ENCODE data around the gene NTNG2.

The NTNG2 gene

DNA sequence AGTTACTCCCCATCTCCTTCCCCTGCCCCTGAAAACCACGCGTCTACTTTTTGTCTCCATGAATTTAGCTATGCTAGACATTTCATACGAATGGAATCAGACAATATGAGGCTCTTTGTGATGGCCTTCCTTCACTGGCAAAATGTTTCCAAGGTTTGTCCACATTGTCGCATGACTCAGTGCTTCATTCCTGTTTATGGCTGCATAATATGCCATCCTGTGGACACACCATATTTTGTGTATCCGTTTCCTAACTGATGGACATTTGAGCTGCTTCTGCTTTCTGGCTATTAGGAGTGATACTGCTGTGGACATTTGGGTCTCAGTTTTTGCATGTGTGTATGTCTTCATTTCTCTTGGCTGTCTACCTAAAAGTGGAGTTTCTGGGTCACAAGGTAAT lies 14.5 kb downstream of the NTNG2 start:
- no peak for DNase-seq

DNA sequence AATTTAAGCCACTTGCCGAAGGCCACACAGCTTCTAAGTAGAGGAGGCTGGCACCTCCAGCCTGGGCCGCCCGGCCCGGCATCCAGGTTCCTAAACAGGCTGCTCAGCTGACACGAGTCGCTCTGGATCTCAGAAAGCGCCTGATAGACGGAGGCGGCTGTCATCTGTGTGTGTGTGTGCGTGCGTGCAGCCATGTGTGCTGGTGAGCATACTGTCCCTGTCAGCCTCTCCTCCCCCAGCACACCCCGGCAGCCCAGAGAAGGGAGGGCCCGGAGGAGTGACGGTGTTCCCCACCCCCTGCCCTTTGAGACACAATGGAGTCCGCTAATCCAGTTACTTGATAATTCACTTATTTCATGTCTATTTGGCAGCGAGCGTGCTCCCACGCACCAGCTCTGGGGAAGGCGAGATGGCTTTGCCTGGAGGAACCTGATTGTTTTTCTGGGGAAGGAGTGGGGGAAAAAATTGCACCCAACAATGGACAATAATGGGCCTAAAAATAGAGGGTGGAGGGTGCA lies 20.0 kb downstream of the NTNG2 start:
- DNase-seq, result no peak

DNA sequence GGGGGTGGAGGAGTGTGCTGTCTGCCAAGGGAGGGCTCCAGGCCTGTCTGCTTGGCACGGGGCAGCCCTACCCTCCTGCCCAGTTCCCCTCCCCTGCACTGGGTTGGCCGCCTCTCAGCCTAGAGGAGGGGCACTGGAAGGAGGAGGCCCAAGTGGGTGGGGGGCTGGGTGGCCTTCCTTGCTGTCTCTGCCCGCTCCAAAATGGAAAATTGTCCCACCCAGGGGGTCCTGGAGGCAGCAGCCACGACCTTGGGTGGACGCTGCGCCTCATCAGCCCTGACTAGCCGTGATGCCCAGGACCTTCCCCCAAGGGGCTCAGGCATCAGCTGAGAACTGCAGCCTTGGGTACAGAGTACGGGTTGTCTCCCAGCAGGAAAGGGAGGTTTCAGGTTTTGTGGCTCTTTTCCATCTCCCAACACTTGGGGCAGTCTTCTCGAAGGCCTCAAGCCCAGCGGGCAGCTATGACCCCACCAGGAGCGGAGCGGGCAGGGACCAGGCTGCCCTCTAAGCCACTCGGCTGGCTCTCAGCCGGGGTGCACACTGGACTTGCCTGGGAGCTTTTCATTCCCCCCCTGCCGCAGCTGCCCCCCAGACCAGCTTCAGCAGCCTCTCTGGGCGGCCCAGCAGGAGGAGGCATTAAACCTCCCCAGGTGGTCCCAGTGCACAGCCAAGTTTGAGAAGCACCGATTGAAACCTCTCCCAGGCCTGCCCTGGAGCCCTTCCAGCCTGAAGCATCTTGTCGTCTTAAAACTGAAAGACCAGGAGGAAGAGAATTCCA lies 20.6 kb downstream of the NTNG2 start:
- DNase-seq, result no peak

DNA sequence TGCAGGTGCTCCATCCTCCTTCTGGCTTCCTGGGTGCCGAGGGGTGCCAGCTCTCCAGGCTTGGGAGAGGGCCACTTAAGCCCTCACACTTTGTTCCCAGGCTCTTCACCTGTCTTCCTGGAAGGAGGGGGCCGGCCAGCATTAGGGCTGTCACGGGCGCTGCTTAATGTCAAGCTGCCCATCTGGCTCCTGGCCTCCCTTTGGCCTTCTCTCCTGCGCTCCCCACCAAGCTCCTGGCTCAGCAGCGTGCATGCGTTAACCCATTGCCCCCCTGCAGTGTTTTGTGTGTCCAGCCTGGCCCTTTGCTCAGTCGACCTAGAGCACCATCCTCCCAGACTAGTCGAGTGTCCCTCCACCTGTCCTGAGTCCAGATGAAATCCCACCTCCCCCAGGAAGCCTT lies 21.3 kb downstream of the NTNG2 start:
- DNase-seq, result no peak

DNA sequence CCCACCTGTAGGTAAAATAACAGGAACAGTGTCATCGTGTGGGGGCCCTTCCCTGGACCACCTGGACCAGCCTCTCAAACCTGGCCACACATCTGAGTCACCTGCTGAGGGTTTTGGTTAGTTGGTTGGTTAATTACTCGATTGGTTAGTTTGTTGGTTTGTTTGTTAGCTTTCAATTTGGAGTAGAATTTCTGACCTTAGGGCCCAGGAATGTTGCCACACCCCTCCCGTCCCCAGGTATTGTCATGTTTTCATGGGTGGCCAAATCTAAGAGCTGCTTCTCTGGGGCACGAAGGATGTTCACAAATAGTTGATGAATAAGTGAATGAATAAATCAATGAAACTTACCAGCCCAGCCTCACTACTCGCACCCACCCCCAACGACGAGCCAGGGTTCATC lies 21.9 kb downstream of the NTNG2 start:
- no peak for DNase-seq

DNA sequence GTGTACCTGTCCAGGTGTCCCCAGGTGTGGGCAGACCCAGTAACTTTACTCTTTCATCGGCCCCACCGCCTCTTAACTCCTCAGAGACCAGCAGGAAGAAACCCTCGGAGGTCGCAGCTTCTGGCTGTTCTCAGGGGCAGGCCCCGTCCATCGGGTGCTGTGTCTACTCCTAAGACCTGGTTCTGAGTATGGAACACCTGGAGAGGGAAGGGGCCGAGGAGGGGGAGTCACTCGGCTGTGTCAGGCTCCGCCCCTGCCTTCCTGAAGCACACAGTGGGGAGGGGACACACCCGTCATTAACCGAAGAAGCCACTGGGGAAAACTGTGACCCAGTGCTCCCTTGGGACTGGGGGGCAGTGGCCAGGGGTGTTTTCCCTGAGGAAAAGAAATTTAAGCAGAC lies 22.3 kb downstream of the NTNG2 start:
- DNase-seq, result no peak

DNA sequence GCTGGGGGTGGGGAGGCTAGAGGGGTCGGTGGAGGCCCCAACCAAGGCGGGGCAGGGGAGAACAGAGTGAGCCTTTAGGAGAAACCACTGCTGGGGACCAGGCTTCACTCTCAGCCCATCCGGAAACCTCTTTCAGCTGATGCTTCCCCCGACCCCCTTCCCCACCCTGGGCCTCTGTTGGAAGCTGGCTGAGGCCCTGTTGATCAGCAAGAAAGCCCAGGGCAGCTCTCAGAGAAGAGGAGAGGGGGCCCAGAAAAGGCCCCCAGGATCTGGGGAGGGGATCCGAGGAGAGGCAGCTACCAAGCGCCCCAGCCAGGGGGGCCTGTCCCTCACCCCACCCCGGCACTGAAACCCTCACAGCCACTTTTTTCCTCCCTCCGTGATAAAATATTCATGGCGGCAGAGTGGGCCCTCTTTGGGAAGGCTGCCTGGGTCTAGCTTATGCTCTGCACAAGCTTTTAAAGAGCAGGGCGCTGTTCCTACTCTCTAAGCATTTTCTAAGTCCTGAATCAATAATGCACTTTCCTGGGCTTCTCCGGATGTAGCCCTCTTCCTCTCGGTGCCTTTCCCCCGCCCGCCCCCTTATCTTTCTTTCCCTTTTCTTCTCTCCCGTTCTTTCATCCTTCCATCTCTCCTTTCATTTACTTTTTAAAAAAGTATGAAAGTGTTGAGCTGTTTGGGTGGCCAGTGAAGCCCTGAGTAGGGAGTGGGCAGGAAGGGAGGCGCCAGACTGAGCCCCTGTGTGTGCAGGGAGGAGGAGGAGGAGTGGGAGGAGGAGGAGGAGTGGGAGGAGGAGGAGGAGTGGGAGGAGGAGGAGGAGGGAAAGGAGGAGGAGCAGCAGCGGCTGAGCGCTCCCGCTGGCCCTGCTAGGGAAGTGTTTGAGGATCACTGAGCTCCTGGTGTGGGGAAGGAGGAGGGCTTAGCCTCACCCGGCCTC lies 23.5 kb downstream of the NTNG2 start:
- no peak for DNase-seq

DNA sequence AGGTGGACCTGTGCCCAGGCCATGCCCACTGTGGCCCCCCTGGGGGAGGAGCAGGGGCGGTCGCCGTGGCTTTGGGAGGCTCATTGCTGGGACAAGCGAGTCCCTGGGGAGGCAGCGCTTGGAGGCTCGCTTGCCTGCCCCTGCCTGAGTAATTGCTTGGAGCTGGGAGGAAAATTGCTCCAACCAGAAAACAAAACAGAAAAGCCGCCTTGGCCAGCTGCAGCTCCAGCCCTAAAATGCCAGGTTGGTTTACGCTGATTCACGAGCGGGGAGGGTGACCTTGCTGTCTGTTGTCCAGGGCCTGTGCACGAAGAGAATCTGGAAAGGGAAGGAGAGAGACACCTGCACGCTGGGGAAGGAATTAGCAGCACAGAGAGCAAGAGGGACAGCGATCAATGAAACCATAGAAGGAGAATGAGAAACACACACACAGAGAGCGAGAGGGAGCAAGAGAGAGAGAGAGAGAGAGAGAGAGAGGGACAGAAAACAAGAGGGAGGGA lies 25.3 kb downstream of the NTNG2 start:
- DNase-seq, result no peak

DNA sequence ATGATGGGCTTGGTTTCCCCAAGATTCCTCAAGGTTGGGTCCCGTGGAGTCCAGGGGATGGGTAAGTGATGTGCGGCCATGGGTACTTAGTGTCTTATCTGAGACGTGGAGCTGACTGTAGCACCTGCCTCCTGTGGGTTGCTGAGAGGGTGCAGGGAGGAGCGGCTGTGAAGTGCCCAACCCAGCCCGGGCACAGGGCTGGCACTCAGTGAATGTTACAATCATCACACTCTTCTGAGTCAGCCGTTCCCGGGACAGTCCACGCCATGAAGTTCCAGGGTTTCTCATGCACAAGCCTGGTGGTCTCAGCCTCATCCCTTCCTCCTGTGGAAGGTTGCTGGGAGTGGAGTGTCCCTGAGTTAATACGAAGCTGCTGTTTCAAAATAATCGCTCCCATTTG lies 29.1 kb downstream of the NTNG2 start:
- DNase-seq, result no peak

DNA sequence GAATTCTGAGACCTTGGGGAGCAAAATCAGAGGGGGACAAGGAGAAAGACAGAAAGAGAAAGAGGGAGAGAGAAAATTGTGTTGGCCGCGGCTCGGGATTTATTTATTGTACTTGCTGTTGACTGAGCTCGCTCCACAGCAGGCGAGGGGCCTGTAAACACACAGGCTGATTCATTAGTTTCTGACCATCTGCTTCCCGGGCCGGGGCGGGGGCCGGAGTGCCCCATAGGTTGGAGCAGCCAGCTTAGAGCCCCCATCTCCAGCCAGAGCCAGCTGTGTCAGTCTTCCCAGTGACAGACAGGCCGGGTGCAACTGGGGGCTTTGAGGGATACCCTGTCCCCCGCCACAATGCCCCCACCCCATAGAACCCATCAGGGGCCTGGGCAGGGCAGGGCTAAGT lies 30.9 kb downstream of the NTNG2 start:
- DNase-seq, result no peak

DNA sequence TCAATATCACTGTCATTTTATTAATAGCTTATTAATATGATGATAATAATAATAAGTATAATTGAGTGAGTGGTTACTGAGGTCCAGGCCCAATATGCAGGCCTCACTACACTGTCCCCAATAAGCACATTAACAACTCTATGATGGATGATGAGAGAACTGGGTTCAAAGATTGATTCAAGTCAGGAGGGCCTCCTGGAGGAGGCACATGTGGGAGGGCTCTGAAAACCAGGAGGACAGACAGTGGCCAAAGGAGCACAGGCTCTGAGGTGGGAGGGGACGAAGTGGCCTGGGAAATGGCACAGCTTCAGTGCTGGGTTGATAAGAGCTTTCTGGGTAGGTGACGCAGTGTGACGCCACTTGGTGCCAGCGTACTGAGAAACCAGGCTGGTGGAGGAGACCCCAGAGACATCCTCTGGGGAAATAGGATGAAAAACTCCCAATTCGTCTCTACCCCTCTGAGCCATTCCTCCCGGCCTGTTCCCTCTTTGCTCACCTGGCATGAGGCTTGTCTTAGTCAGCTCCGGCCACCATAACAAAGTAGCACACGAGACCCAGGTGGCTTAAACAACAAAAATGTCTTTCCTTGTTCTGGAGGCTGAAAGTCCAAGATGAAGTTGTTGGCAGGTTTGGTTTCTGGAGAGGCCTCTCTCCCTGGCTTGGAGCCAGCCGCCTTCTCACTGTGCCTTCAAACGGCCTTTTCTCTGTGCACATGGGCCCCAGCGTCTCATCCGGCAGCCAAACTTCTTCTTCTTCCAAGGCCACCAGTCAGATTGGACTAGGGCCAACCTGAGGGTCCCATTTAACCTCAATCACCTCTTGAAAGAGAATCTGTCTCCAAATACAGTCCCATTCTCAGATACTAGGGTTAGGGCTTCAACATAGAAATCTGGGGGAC lies 31.6 kb downstream of the NTNG2 start:
- DNase-seq, result no peak

DNA sequence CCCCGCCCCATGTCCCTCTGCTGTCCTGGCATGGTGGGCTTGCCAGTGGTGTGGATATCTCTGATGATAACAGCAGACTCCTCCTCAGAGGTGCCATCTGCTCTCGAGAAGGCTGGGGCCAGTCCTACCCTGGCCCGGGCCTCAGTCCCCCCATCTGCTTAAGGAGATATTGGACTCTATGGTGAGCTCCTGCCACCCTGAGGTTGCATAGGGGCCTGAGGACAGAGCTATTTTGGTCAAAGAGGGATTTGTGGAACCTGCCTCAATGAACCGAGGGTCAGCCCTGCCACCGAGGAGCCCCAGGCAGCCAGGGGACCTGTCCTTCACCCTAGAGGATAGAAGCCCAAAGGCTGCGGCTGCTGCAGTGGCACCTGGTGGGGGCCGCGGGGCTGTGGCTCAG lies 32.6 kb downstream of the NTNG2 start:
- no peak for DNase-seq

DNA sequence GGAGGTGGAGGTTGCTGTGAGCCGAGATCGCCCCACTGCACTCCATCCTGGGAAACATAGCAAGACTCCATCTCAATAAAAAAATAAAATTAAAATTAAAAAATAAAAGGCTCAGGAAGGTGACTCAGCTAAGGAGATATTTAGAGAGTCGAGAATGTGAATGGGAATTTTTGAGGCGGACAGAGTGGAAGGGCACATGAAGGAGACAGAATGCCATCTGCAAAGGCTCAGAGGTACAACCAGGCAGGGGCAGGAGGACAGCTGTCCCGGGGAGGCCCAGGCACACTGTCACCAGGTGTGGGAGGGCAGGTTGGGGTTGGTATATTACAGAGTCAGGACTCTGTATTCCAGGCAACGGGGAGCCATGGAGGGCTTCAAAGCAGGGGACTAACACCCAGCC lies 35.5 kb downstream of the NTNG2 start:
- DNase-seq, result no peak

DNA sequence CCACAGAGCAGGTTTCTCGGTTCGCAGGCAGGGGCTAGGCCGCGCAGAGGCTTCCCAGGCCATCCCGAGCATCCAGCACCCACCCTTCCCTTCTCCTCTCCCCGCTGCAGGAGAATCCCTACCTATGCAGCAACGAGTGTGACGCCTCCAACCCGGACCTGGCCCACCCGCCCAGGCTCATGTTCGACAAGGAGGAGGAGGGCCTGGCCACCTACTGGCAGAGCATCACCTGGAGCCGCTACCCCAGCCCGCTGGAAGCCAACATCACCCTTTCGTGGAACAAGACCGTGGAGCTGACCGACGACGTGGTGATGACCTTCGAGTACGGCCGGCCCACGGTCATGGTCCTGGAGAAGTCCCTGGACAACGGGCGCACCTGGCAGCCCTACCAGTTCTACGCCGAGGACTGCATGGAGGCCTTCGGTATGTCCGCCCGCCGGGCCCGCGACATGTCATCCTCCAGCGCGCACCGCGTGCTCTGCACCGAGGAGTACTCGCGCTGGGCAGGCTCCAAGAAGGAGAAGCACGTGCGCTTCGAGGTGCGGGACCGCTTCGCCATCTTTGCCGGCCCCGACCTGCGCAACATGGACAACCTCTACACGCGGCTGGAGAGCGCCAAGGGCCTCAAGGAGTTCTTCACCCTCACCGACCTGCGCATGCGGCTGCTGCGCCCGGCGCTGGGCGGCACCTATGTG lies 36.1 kb downstream of the NTNG2 start:
- no peak for DNase-seq

DNA sequence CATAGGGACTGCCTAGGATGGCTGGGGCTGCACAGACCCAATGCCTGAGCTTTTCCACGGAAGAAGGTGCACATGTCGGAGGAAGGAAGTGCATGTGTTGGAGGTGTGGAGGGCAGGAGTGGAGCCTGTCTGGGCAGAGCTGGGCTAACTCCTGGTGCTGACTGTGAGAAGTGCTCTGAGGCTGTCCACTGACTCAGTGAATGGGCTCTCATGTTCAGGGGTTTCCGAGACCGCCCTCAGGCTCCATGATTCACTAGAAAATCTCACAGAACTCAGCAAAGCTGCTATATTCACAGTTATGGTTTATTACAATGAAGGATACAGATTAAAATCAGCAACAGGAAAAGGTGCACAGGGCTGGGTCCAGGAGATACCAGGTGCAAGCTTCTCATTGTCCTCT lies 37.2 kb downstream of the NTNG2 start:
- no peak for DNase-seq

DNA sequence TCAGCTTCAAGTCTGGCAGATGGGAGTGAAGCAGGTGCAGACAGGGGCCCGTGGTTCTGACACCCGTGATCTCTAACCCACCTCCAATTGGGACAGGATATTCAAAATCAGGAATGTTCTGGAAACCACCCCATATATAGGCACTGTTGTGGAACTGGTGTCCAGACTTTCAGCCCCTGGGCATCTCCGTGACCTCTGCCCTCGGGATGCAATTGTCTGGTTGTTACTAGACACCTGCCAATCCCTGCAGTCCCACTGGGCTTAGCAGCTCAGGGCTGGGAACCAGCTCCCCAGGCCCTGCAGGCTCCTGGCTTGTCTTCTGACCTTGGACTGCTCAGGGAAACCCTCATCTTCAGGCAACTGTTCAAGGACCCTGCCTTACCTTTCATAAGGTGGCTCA lies 38.8 kb downstream of the NTNG2 start:
- DNase-seq, result no peak

DNA sequence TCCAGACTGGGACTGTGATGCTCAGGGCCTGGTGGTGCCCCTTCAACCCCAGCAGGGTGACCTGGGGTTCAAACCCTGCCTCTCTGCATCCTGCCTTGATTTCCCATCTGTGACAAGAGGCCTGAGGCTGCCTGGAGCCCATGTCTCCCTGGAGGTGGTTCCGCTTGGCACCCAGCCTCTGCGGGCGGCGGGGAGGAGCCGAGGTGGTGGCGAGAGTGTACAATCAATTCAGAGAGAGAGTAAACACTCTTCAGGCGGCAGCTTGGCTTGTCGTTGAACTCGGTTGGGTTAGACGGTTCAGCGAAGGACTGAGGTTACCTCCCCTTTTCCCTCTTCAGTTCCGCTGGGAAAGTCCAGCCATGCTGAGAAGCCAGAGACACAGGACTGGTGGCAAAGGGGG lies 39.3 kb downstream of the NTNG2 start:
- no peak for DNase-seq

DNA sequence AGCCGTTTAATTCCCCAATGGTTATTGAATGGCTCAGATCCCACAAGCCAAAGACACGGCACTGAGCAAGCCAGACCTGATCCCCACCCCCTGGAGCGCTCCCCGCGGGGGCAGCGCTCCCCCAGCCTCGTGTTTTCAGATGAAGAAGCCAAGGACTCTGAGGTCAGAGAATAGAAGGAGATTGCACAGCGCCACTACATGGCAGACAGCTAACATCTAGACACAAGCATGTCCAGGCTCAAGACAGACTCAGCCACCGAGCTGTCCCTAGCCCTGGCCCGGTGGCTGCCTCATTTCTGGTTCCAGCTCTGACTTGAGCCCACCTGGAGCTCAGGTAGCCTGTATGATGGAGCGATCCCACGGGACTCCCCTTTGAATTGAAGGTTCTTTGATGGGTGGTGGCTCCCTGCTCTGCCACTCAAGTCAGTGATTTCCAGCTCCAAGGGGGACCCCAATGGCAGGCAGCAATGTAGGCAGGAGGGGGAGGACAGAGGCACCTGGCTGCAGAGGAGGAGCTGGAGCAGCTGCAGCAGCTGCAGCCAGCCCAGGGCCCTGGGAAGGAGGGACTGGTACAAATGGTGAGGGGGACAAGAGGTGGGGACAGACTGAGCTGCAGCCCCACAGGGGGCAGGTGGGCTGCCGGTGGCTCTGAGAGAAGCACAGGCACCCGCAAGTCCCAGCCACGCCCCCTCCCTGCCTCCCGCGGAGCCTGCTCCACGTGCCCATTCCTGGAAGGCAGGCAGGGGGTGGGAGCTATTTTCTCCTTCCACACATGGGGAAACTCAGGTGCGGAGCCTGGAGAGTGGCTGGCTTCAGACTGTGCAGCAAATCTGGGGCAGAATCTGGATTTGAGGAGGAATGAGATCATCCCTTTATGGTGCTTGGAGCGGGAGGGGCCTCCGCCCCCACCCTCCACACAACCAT lies 40.2 kb downstream of the NTNG2 start:
- no peak for DNase-seq

DNA sequence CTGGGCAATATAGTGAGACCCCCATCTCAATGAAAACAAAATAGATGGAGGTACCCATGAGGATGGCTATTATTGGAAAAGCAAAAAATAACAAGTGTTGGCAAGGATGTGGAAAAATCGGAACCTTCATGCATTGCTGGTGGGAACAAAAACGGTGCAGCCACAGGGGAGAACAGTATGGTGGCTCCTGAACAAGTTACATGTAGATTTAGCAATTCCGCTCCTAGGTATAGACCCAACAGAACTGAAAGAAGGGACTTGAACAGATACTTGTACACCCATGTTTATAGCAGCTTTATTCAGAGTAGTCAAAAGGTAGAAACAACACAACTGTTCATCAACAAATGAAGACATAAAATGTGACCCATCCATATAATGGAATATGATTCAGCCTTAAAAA lies 43.0 kb downstream of the NTNG2 start:
- no peak for DNase-seq

DNA sequence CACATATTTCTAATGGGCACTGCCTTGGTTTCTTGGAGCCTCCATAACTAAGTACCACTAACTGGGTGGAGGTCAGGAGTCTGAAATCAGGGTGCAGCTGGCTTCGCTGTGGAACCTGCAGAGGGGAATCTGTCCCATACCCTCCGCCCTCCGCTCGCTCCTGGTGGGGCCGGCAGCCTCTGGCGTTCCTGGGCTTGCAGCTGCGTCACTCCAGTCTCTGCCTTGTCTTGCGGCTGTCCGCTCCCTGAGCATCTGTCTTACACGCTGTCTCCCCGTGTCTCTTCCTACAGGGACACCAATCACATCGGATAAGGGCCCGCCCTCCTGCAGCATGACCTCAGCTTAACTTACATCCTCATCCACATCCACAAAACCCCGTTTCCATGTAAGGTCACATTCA lies 45.4 kb downstream of the NTNG2 start:
- no peak for DNase-seq
